ENCODE results near the gene SELENOP.

GRCh38 chr5:42819745-42820144 lies 8.1 kb upstream of the SELENOP start:
- TF ChIP-seq POLR2AphosphoS5 (IDR thresholded peaks at IDR 0.05; ENCODE audit: low read depth, low read length): no peak
- TF ChIP-seq POLR2A (IDR thresholded peaks at IDR 0.05; ENCODE audit: low read depth, low read length): no peak
- TF ChIP-seq TAF1 (IDR thresholded peaks at IDR 0.05; ENCODE audit: low read depth, low read length): no peak
- no peak for TF ChIP-seq SPI1 (IDR thresholded peaks at IDR 0.05; ENCODE audit: low read depth, low read length)
- TF ChIP-seq POU2F2 (IDR thresholded peaks at IDR 0.05; ENCODE audit: low read depth, low read length): no peak
